Activated CD4-positive, alpha-beta T cell treated with anti-CD3 and anti-CD28 coated beads for 36 hours (primary cell): Measurements from ENCODE around the gene CNTNAP2. TPM values are rescaled to one million over a fixed set of nuclear protein-coding genes. Genes with fewer than 3 reads are reported as not detected.

ENCODE experiments used
- ATAC-seq: fragments of 200-7000 bp; cut with Tn5 transposase; one replicate; pipeline ENCODE4 v1.10.0; 2021; ENCODE audit warnings: mild to moderate bottlenecking, moderate library complexity
- CTCF ChIA-PET: fragments of 350-600 bp; sonication (Branson Sonifier 250); formaldehyde crosslinking; loops from one replicate; lab custom pipeline; 2021; ENCODE audit warnings: antibody characterized with exemption; lab: Charles Lee
- POLR2A ChIA-PET: fragments of 350-600 bp; sonication (Branson Sonifier 250); formaldehyde crosslinking; loops from one replicate; lab custom pipeline; 2021; ENCODE audit warnings: antibody characterized with exemption, inconsistent platforms; lab: Charles Lee
- DNase-seq: peaks from one replicate; pipeline ENCODE4 v3.0.0-alpha.2; 2020
- H3K27ac Mint-ChIP-seq: one replicate; pipeline ENCODE4 v1.8.0; 2021; ENCODE audit warnings: mixed read lengths
- H3K27me3 Mint-ChIP-seq: one replicate; pipeline ENCODE4 v1.8.0; 2021; ENCODE audit warnings: mixed read lengths
- H3K36me3 Mint-ChIP-seq: one replicate; pipeline ENCODE4 v1.8.0; 2021; ENCODE audit warnings: low read depth, mixed read lengths
- H3K4me1 Mint-ChIP-seq: one replicate; pipeline ENCODE4 v1.8.0; 2021; ENCODE audit warnings: mixed read lengths
- H3K4me3 Mint-ChIP-seq: one replicate; pipeline ENCODE4 v1.8.0; 2021; ENCODE audit warnings: mild to moderate bottlenecking, moderate library complexity, mixed read lengths
- H3K9me3 Mint-ChIP-seq: one replicate; pipeline ENCODE4 v1.8.0; 2021; ENCODE audit warnings: low read depth, mixed read lengths
- intact Hi-C, 2 experiments: fragments of 100-400 bp; cut with DNase I in 1 of 2; cut with micrococcal nuclease in 1 of 2; formaldehyde crosslinking; loops; one replicate each; pipeline versions ENCODE4 v1.14.2 to v1.15.1; 2022 to 2024; cut with DNase I, micrococcal nuclease
- total RNA-seq, 2 experiments: library from RNA; stranded (reverse); gene quantifications; one replicate each; pipeline ENCODE4 v1.2.3, GENCODE V29; 2021

Gene CNTNAP2
- total RNA-seq, 2 experiments from 2014 or later = not detected

- no peaks in the 10 kb centered on the region for H3K36me3 Mint-ChIP-seq
Observed at GRCh38 chr7:147047696-147048095, 931.1 kb downstream of the CNTNAP2 start.

GRCh38 chr7:147048864-147049263 lies 932.3 kb downstream of the CNTNAP2 start:
- H3K27ac Mint-ChIP-seq = no peak overlapping the region
- intact Hi-C loops = no loop called here
- no peak overlapping the region for H3K4me3 Mint-ChIP-seq
- H3K4me1 Mint-ChIP-seq = no peaks in the 10 kb centered on the region
- H3K36me3 Mint-ChIP-seq = no peaks in the 10 kb centered on the region
- ATAC-seq (no peak), DNase-seq (no peak)
- POLR2A ChIA-PET = no interaction called here
- CTCF ChIA-PET = no interaction called here
- H3K27me3 Mint-ChIP-seq = no peaks in the 10 kb centered on the region
- H3K9me3 Mint-ChIP-seq = peaks cover 4% of the 10 kb centered on the region

More at GRCh38 chr7:147047696-147048095, 931.1 kb downstream of the CNTNAP2 start:
- peaks cover 4% of the 10 kb centered on the region for H3K9me3 Mint-ChIP-seq
- no peak overlapping the region for H3K4me3 Mint-ChIP-seq
- H3K4me1 Mint-ChIP-seq = no peaks in the 10 kb centered on the region
- no peak for DNase-seq
- CTCF ChIA-PET = no interaction called here
- no peak overlapping the region for H3K27ac Mint-ChIP-seq
- intact Hi-C loops = no loop called here
- no peak for ATAC-seq
- POLR2A ChIA-PET = no interaction called here
- no peaks in the 10 kb centered on the region for H3K27me3 Mint-ChIP-seq

- intact Hi-C loops = no loop called here
- no peak for ATAC-seq
- H3K27me3 Mint-ChIP-seq = no peaks in the 10 kb centered on the region
- no peak for DNase-seq
- H3K4me1 Mint-ChIP-seq = no peaks in the 10 kb centered on the region
- no peak overlapping the region for H3K27ac Mint-ChIP-seq
- ChIA-PET POLR2A (no interaction called here), CTCF (no interaction called here)
- no peak overlapping the region for H3K4me3 Mint-ChIP-seq
- peaks cover 4% of the 10 kb centered on the region for H3K9me3 Mint-ChIP-seq
- no peaks in the 10 kb centered on the region for H3K36me3 Mint-ChIP-seq
Observed at GRCh38 chr7:147052818-147053217, 936.2 kb downstream of the CNTNAP2 start.

- ChIA-PET CTCF (no interaction called here), POLR2A (no interaction called here)
- H3K36me3 Mint-ChIP-seq = no peaks in the 10 kb centered on the region
- peaks cover 4% of the 10 kb centered on the region for H3K9me3 Mint-ChIP-seq
- intact Hi-C loops = no loop called here
- no peak for ATAC-seq
- H3K4me3 Mint-ChIP-seq = no peak overlapping the region
- no peaks in the 10 kb centered on the region for H3K27me3 Mint-ChIP-seq
- no peak overlapping the region for H3K27ac Mint-ChIP-seq
- no peak for DNase-seq
- H3K4me1 Mint-ChIP-seq = no peaks in the 10 kb centered on the region
Observed at GRCh38 chr7:147053746-147054145, 937.1 kb downstream of the CNTNAP2 start.

- DNase-seq (no peak), ATAC-seq (no peak)
- H3K36me3 Mint-ChIP-seq = no peaks in the 10 kb centered on the region
- no peaks in the 10 kb centered on the region for H3K27me3 Mint-ChIP-seq
- peaks cover 2% of the 10 kb centered on the region for H3K9me3 Mint-ChIP-seq
- H3K4me1 Mint-ChIP-seq = no peaks in the 10 kb centered on the region
- no peak overlapping the region for H3K27ac Mint-ChIP-seq
- intact Hi-C loops = no loop called here
- no peak overlapping the region for H3K4me3 Mint-ChIP-seq
- POLR2A ChIA-PET = no interaction called here
- CTCF ChIA-PET = no interaction called here
Observed at GRCh38 chr7:147060070-147060469, 943.5 kb downstream of the CNTNAP2 start.

GRCh38 chr7:147062897-147063296 lies 946.3 kb downstream of the CNTNAP2 start:
- no peak overlapping the region for H3K27ac Mint-ChIP-seq
- H3K4me3 Mint-ChIP-seq = no peak overlapping the region
- H3K36me3 Mint-ChIP-seq = no peaks in the 10 kb centered on the region
- intact Hi-C loops = no loop called here
- ChIA-PET CTCF (interaction anchor here (0.7 kb wide), 1 partner anchor 15 kb away, joined by 4 read pairs; no protein-coding TSS in a partner anchor), POLR2A (no interaction called here)
- H3K27me3 Mint-ChIP-seq = no peaks in the 10 kb centered on the region
- peaks cover 2% of the 10 kb centered on the region for H3K9me3 Mint-ChIP-seq
- DNase-seq (no peak), ATAC-seq (no peak)
- H3K4me1 Mint-ChIP-seq = no peaks in the 10 kb centered on the region

- no peak for DNase-seq
- no peaks in the 10 kb centered on the region for H3K36me3 Mint-ChIP-seq
- H3K4me3 Mint-ChIP-seq = no peak overlapping the region
- H3K27me3 Mint-ChIP-seq = no peaks in the 10 kb centered on the region
- ChIA-PET CTCF (no interaction called here), POLR2A (no interaction called here)
- H3K4me1 Mint-ChIP-seq = no peaks in the 10 kb centered on the region
- H3K27ac Mint-ChIP-seq = no peak overlapping the region
- no peak for ATAC-seq
- intact Hi-C loops = no loop called here
- H3K9me3 Mint-ChIP-seq = peaks cover 7% of the 10 kb centered on the region
Observed at GRCh38 chr7:147068842-147069241, 952.2 kb downstream of the CNTNAP2 start.

- intact Hi-C loops = no loop called here
- DNase-seq (no peak), ATAC-seq (no peak)
- CTCF ChIA-PET = no interaction called here
- Mint-ChIP-seq H3K4me1 (no peaks in the 10 kb centered on the region), H3K27ac (no peak overlapping the region), H3K36me3 (no peaks in the 10 kb centered on the region), H3K4me3 (no peak overlapping the region), H3K27me3 (no peaks in the 10 kb centered on the region), H3K9me3 (peaks cover 7% of the 10 kb centered on the region)
- POLR2A ChIA-PET = no interaction called here
Observed at GRCh38 chr7:147069771-147070170, 953.2 kb downstream of the CNTNAP2 start.

GRCh38 chr7:147070886-147071285 lies 954.3 kb downstream of the CNTNAP2 start:
- DNase-seq = no peak
- Mint-ChIP-seq H3K9me3 (peaks cover 7% of the 10 kb centered on the region), H3K27me3 (no peaks in the 10 kb centered on the region), H3K4me1 (no peaks in the 10 kb centered on the region), H3K27ac (no peak overlapping the region), H3K36me3 (no peaks in the 10 kb centered on the region), H3K4me3 (no peak overlapping the region)
- POLR2A ChIA-PET = no interaction called here
- ATAC-seq = no peak
- CTCF ChIA-PET = interaction anchor here (0.8 kb wide), 1 partner anchor 578 kb away, joined by 4 read pairs; no protein-coding TSS in a partner anchor
- intact Hi-C loops = no loop called here

- H3K27me3 Mint-ChIP-seq = no peaks in the 10 kb centered on the region
- intact Hi-C loops = no loop called here
Observed at GRCh38 chr7:147071536-147071935, 954.9 kb downstream of the CNTNAP2 start.

GRCh38 chr7:147078312-147078711 lies 961.7 kb downstream of the CNTNAP2 start:
- intact Hi-C loops = no loop called here
- Mint-ChIP-seq H3K36me3 (no peaks in the 10 kb centered on the region), H3K4me1 (no peaks in the 10 kb centered on the region), H3K27ac (no peak overlapping the region), H3K9me3 (peaks cover 5% of the 10 kb centered on the region), H3K4me3 (no peak overlapping the region), H3K27me3 (no peaks in the 10 kb centered on the region)
- no peak for DNase-seq
- ChIA-PET POLR2A (no interaction called here), CTCF (no interaction called here)
- no peak for ATAC-seq

More at GRCh38 chr7:147071536-147071935, 954.9 kb downstream of the CNTNAP2 start:
- H3K4me3 Mint-ChIP-seq = no peak overlapping the region
- H3K27ac Mint-ChIP-seq = no peak overlapping the region
- CTCF ChIA-PET = interaction anchor here (0.8 kb wide), 1 partner anchor 577 kb away, joined by 4 read pairs; no protein-coding TSS in a partner anchor
- H3K4me1 Mint-ChIP-seq = no peaks in the 10 kb centered on the region
- no peaks in the 10 kb centered on the region for H3K36me3 Mint-ChIP-seq
- ATAC-seq (no peak), DNase-seq (no peak)
- POLR2A ChIA-PET = no interaction called here
- peaks cover 7% of the 10 kb centered on the region for H3K9me3 Mint-ChIP-seq

- no peaks in the 10 kb centered on the region for H3K36me3 Mint-ChIP-seq
- H3K4me1 Mint-ChIP-seq = no peaks in the 10 kb centered on the region
- H3K4me3 Mint-ChIP-seq = no peak overlapping the region
- no peak for DNase-seq
- H3K9me3 Mint-ChIP-seq = peaks cover 2% of the 10 kb centered on the region
- ATAC-seq = no peak
- no peaks in the 10 kb centered on the region for H3K27me3 Mint-ChIP-seq
- H3K27ac Mint-ChIP-seq = no peak overlapping the region
- intact Hi-C loops = no loop called here
- ChIA-PET POLR2A (no interaction called here), CTCF (no interaction called here)
Observed at GRCh38 chr7:147079083-147079482, 962.5 kb downstream of the CNTNAP2 start.
